ENCODE measurements around the gene FN1.
"Not testable (repeated sequence)": the region's sequence is repeated elsewhere in the genome, so short reads cannot be mapped to it uniquely, and the experiment has no call there.

Gene FN1

GRCh38 chr2:215415820-215416577, 19.9 kb downstream of the FN1 start:
- no peaks in the 10 kb centered on the region for H3K4me1 Mint-ChIP-seq
- H3K9me3 Mint-ChIP-seq, result no peaks in the 10 kb centered on the region
- no peak for DNase-seq (ENCODE audit: low spot score in 2 of 2)
- no peak overlapping the region for H3K27ac Mint-ChIP-seq (ENCODE audit: low read depth)
- peaks cover 42% of the 10 kb centered on the region for H3K27me3 Mint-ChIP-seq
- ATAC-seq (replicated peaks; ENCODE audit: extremely low read depth, poor library complexity, severe bottlenecking), result no peak
- H3K4me3 Mint-ChIP-seq, result no peak overlapping the region
- H3K36me3 Mint-ChIP-seq (ENCODE audit: insufficient read depth), result no peaks in the 10 kb centered on the region

GRCh38 chr2:215415218-215415617, 20.6 kb downstream of the FN1 start:
- no peaks in the 10 kb centered on the region for H3K9me3 Mint-ChIP-seq
- no peak overlapping the region for H3K4me3 Mint-ChIP-seq
- ATAC-seq (replicated peaks; ENCODE audit: extremely low read depth, poor library complexity, severe bottlenecking), result no peak
- no peaks in the 10 kb centered on the region for H3K4me1 Mint-ChIP-seq
- H3K27me3 Mint-ChIP-seq, result peaks cover 42% of the 10 kb centered on the region
- H3K36me3 Mint-ChIP-seq (ENCODE audit: insufficient read depth), result no peaks in the 10 kb centered on the region
- DNase-seq (ENCODE audit: low spot score in 2 of 2), result no peak
- no peak overlapping the region for H3K27ac Mint-ChIP-seq (ENCODE audit: low read depth)

GRCh38 chr2:215414674-215415073, 21.2 kb downstream of the FN1 start:
- ATAC-seq (replicated peaks; ENCODE audit: extremely low read depth, poor library complexity, severe bottlenecking), result no peak

GRCh38 chr2:215413974-215414373, 21.9 kb downstream of the FN1 start:
- Mint-ChIP-seq H3K4me1 (no peaks in the 10 kb centered on the region), H3K9me3 (no peaks in the 10 kb centered on the region), H3K27me3 (peaks cover 51% of the 10 kb centered on the region), H3K36me3 (ENCODE audit: insufficient read depth) (no peaks in the 10 kb centered on the region), H3K4me3 (no peak overlapping the region), H3K27ac (ENCODE audit: low read depth) (no peak overlapping the region)
- ATAC-seq (replicated peaks; ENCODE audit: extremely low read depth, poor library complexity, severe bottlenecking) (no peak), DNase-seq (ENCODE audit: low spot score in 2 of 2) (no peak)

More at GRCh38 chr2:215414674-215415073, 21.2 kb downstream of the FN1 start:
- Mint-ChIP-seq H3K27ac (ENCODE audit: low read depth) (no peak overlapping the region), H3K4me1 (no peaks in the 10 kb centered on the region), H3K36me3 (ENCODE audit: insufficient read depth) (no peaks in the 10 kb centered on the region), H3K9me3 (no peaks in the 10 kb centered on the region), H3K4me3 (no peak overlapping the region), H3K27me3 (peaks cover 44% of the 10 kb centered on the region)
- DNase-seq (ENCODE audit: low spot score in 2 of 2), result no peak

GRCh38 chr2:215413484-215413777, 22.4 kb downstream of the FN1 start:
- Mint-ChIP-seq H3K4me1 (no peaks in the 10 kb centered on the region), H3K27me3 (peaks cover 57% of the 10 kb centered on the region), H3K27ac (ENCODE audit: low read depth) (no peak overlapping the region), H3K36me3 (ENCODE audit: insufficient read depth) (no peaks in the 10 kb centered on the region), H3K4me3 (no peak overlapping the region), H3K9me3 (no peaks in the 10 kb centered on the region)
- ATAC-seq (replicated peaks; ENCODE audit: extremely low read depth, poor library complexity, severe bottlenecking) (no peak), DNase-seq (ENCODE audit: low spot score in 2 of 2) (no peak)

- DNase-seq (ENCODE audit: low spot score in 2 of 2) (no peak), ATAC-seq (replicated peaks; ENCODE audit: extremely low read depth, poor library complexity, severe bottlenecking) (no peak)
- Mint-ChIP-seq H3K36me3 (ENCODE audit: insufficient read depth) (no peaks in the 10 kb centered on the region), H3K4me3 (no peak overlapping the region), H3K9me3 (no peaks in the 10 kb centered on the region), H3K4me1 (no peaks in the 10 kb centered on the region), H3K27me3 (peaks cover 61% of the 10 kb centered on the region), H3K27ac (ENCODE audit: low read depth) (no peak overlapping the region)
Observed at GRCh38 chr2:215411941-215412743, 23.7 kb downstream of the FN1 start.

GRCh38 chr2:215410932-215411285, 25.0 kb downstream of the FN1 start:
- ATAC-seq (replicated peaks; ENCODE audit: extremely low read depth, poor library complexity, severe bottlenecking) (no peak), DNase-seq (ENCODE audit: low spot score in 2 of 2) (no peak)
- H3K36me3 Mint-ChIP-seq (ENCODE audit: insufficient read depth), result no peaks in the 10 kb centered on the region
- H3K4me1 Mint-ChIP-seq, result no peaks in the 10 kb centered on the region
- H3K27ac Mint-ChIP-seq (ENCODE audit: low read depth), result no peak overlapping the region
- peaks cover 71% of the 10 kb centered on the region for H3K27me3 Mint-ChIP-seq
- H3K9me3 Mint-ChIP-seq, result no peaks in the 10 kb centered on the region
- H3K4me3 Mint-ChIP-seq, result no peak overlapping the region

- not testable (repeated sequence) for H3K9me3 Mint-ChIP-seq; H3K4me3 Mint-ChIP-seq; DNase-seq (ENCODE audit: low spot score in 2 of 2); H3K27ac Mint-ChIP-seq (ENCODE audit: low read depth); H3K36me3 Mint-ChIP-seq (ENCODE audit: insufficient read depth); ATAC-seq (replicated peaks; ENCODE audit: extremely low read depth, poor library complexity, severe bottlenecking); H3K4me1 Mint-ChIP-seq
- H3K27me3 Mint-ChIP-seq, result peaks cover 72% of the 10 kb centered on the region
Observed at GRCh38 chr2:215410181-215410931, 25.5 kb downstream of the FN1 start.

GRCh38 chr2:215409331-215410127, 26.3 kb downstream of the FN1 start:
- ATAC-seq (replicated peaks; ENCODE audit: extremely low read depth, poor library complexity, severe bottlenecking) (no peak), DNase-seq (ENCODE audit: low spot score in 2 of 2) (no peak)
- Mint-ChIP-seq H3K27ac (ENCODE audit: low read depth) (no peak overlapping the region), H3K4me3 (no peak overlapping the region), H3K9me3 (no peaks in the 10 kb centered on the region), H3K4me1 (no peaks in the 10 kb centered on the region), H3K36me3 (ENCODE audit: insufficient read depth) (no peaks in the 10 kb centered on the region), H3K27me3 (peaks cover 67% of the 10 kb centered on the region)

GRCh38 chr2:215408441-215408840, 27.4 kb downstream of the FN1 start:
- H3K36me3 Mint-ChIP-seq (ENCODE audit: insufficient read depth); H3K4me1 Mint-ChIP-seq; H3K9me3 Mint-ChIP-seq; H3K4me3 Mint-ChIP-seq; DNase-seq (ENCODE audit: low spot score in 2 of 2); ATAC-seq (replicated peaks; ENCODE audit: extremely low read depth, poor library complexity, severe bottlenecking); H3K27ac Mint-ChIP-seq (ENCODE audit: low read depth): not testable (repeated sequence)
- peaks cover 56% of the 10 kb centered on the region for H3K27me3 Mint-ChIP-seq

- no peaks in the 10 kb centered on the region for H3K9me3 Mint-ChIP-seq
- no peak for ATAC-seq (replicated peaks; ENCODE audit: extremely low read depth, poor library complexity, severe bottlenecking)
- no peak overlapping the region for H3K4me3 Mint-ChIP-seq
- H3K4me1 Mint-ChIP-seq, result no peaks in the 10 kb centered on the region
- H3K36me3 Mint-ChIP-seq (ENCODE audit: insufficient read depth), result no peaks in the 10 kb centered on the region
- H3K27ac Mint-ChIP-seq (ENCODE audit: low read depth), result no peak overlapping the region
- no peak for DNase-seq (ENCODE audit: low spot score in 2 of 2)
- H3K27me3 Mint-ChIP-seq, result peaks cover 49% of the 10 kb centered on the region
Observed at GRCh38 chr2:215407590-215408264, 28.1 kb downstream of the FN1 start.

- Mint-ChIP-seq H3K36me3 (ENCODE audit: insufficient read depth) (no peaks in the 10 kb centered on the region), H3K27ac (ENCODE audit: low read depth) (no peak overlapping the region), H3K9me3 (no peaks in the 10 kb centered on the region), H3K27me3 (peaks cover 42% of the 10 kb centered on the region), H3K4me1 (no peaks in the 10 kb centered on the region), H3K4me3 (no peak overlapping the region)
- no peak for DNase-seq (ENCODE audit: low spot score in 2 of 2)
- no peak for ATAC-seq (replicated peaks; ENCODE audit: extremely low read depth, poor library complexity, severe bottlenecking)
Observed at GRCh38 chr2:215407061-215407460, 28.8 kb downstream of the FN1 start.
